ENCODE measurements around the gene PRM2. TPM values are rescaled to one million over a fixed set of nuclear protein-coding genes. Genes with fewer than 3 reads are reported as not detected.

Gene PRM2
- polyA plus RNA-seq, 1 of the 3 experiments (the other 2 are of a cell fraction): not detected

DNA sequence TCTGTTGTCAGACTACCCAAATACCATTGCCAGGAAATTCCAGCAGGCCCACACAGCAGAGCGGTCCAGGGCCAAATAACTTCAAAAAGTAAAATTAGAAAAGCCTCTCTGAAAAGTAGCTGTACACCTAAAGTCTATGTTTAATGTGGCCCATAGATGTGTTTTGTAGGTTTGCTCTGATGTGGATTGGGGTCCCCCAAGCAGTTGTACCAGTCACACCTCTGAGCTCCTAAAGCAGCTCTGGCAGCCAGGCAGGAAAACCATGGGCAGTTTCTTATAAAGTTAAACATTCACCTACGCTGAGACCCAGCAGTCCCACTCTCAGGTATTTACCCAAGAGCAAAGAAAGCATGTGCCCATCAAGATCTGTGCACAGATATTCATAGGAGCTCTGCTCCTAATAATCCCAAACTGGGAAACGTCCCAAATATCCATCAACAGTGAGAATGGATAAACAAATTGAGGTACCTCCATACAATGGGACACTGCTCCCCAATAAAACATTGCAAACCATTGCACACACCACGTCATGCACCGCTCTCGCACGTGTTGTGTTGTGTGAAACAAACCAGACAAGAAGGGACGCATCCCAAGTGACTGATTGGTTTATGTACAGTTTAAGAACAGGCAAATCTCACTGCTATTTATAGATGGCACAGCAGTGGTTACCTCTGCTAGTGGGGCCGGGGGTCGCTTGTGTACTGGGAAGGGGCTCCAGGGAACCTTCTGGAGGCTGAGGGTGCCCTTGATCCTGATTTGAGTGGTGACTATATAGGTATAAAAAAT is 20.6 kb upstream of the PRM2 start:
- H3K9me2 ChIP-seq: no peaks in the 10 kb centered on the region
- no peak overlapping the region for H2AFZ ChIP-seq (ENCODE audit: low read depth)
- CTCF ChIA-PET: interaction anchor here (0.6 to 2.8 kb wide), 15 partner anchors 11 to 346 kb away, joined by 3 to 23 read pairs (median 4); partner anchors contain the start of genes PRM2 and SOCS1
- H3K4me3 ChIP-seq (ENCODE audit: low read depth in 2 of 2, low read length in 1 of 2): 0 out of 4 replicates have a peak overlapping the region, but pooled peaks of 1 of the 2 experiments have one; percentile 13
- DNase-seq: no peak
- H3K79me2 ChIP-seq (ENCODE audit: insufficient read depth): no peaks in the 10 kb centered on the region
- no peaks in the 10 kb centered on the region for H3K36me3 ChIP-seq (replicated peaks in 1 of 2; ENCODE audit: control insufficient read depth in 1 of 2, insufficient read depth in 2 of 2, low read length in 1 of 2)
- no peaks in the 10 kb centered on the region for H3K27me3 ChIP-seq (ENCODE audit: insufficient read depth)
- TF ChIP-seq RAD21 (IDR thresholded peaks at IDR 0.05; ENCODE audit: low read length) (no peak), EP300 (IDR thresholded peaks at IDR 0.05; ENCODE audit: borderline replicate concordance in 1 of 2, low read depth in 1 of 2, low read length in 1 of 2) (no peak), PBX3 (IDR thresholded peaks at IDR 0.05) (no peak), GATA2 (CRISPR knock-in tag; IDR thresholded peaks at IDR 0.05) (no peak), POLR2AphosphoS5 (IDR thresholded peaks at IDR 0.05; ENCODE audit: low read depth, low read length) (no peak)
- POLR2A ChIA-PET: interaction anchor here (0.7 to 1.1 kb wide), 2 partner anchors 22 to 333 kb away, joined by 3 read pairs; no protein-coding TSS in a partner anchor
- H3K4me2 ChIP-seq: peak overlapping the region; percentile 34
- peaks cover 0 to 16% of the 10 kb centered on the region in 2 experiments; a peak in 2 of 4 replicates for H3K4me1 ChIP-seq (ENCODE audit: control insufficient read depth in 1 of 2, insufficient read depth in 2 of 2, low read depth in 1 of 2, low read length in 1 of 2)
- H4K20me1 ChIP-seq (ENCODE audit: insufficient read depth): no peaks in the 10 kb centered on the region
- H3F3A ChIP-seq (replicated peaks; ENCODE audit: insufficient read depth): peaks cover 3% of the 10 kb centered on the region
- WGBS (ENCODE audit: low lambda C conversion rate): 62% methylated on average over 9 of the region's 10 CpGs
- H3K27ac ChIP-seq (ENCODE audit: low read depth in 2 of 2, low read length in 1 of 2): peak overlapping the region in 1 of 2 experiments; percentile 86; a peak in 2 of 4 replicates
- H3K9me3 ChIP-seq: no peaks in the 10 kb centered on the region
- no peak overlapping the region for H3K9ac ChIP-seq

GRCh38 chr16:11296351-11296705 is 20.0 kb upstream of the PRM2 start:
- no peak overlapping the region for H2AFZ ChIP-seq (ENCODE audit: low read depth)
- H3K9me2 ChIP-seq: no peaks in the 10 kb centered on the region
- ChIA-PET POLR2A (no interaction called here), CTCF (interaction anchor here (1.0 to 2.8 kb wide), 6 partner anchors 37 to 342 kb away, joined by 3 to 23 read pairs (median 6); partner anchors contain the start of gene SOCS1)
- no peak overlapping the region; a peak in 1 of 4 replicates for H3K27ac ChIP-seq (ENCODE audit: low read depth in 2 of 2, low read length in 1 of 2)
- no peak overlapping the region for H3K9ac ChIP-seq
- H3K27me3 ChIP-seq (ENCODE audit: insufficient read depth): no peaks in the 10 kb centered on the region
- no peak overlapping the region for H3K4me2 ChIP-seq
- no peaks in the 10 kb centered on the region for H4K20me1 ChIP-seq (ENCODE audit: insufficient read depth)
- H3K79me2 ChIP-seq (ENCODE audit: insufficient read depth): no peaks in the 10 kb centered on the region
- TF ChIP-seq SIN3A (IDR thresholded peaks at IDR 0.05; ENCODE audit: borderline replicate concordance, low read depth, low read length): no peak
- TF ChIP-seq RCOR1 (IDR thresholded peaks at IDR 0.05; ENCODE audit: low read length): no peak
- TF ChIP-seq TCF12 (IDR thresholded peaks at IDR 0.05): no peak
- no peak for TF ChIP-seq FOSL2 (IDR thresholded peaks at IDR 0.05; ENCODE audit: borderline replicate concordance, low read depth)
- TF ChIP-seq JUND (IDR thresholded peaks at IDR 0.05): no peak
- TF ChIP-seq, protein P1, sequence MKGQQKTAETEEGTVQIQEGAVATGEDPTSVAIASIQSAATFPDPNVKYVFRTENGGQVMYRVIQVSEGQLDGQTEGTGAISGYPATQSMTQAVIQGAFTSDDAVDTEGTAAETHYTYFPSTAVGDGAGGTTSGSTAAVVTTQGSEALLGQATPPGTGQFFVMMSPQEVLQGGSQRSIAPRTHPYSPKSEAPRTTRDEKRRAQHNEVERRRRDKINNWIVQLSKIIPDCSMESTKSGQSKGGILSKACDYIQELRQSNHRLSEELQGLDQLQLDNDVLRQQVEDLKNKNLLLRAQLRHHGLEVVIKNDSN (IDR thresholded peaks at IDR 0.05; ENCODE audit: borderline replicate concordance, low read depth): no peak
- no peak for TF ChIP-seq GATA2 (CRISPR knock-in tag; IDR thresholded peaks at IDR 0.05)
- TF ChIP-seq TAF1 (IDR thresholded peaks at IDR 0.05; ENCODE audit: borderline replicate concordance, low read depth, low read length): no peak
- TF ChIP-seq TEAD4 (IDR thresholded peaks at IDR 0.05; ENCODE audit: borderline replicate concordance, insufficient read depth): no peak
- no peak for TF ChIP-seq FOXJ3 (CRISPR knock-in tag; IDR thresholded peaks at IDR 0.05)
- no peak for TF ChIP-seq RFX5 (IDR thresholded peaks at IDR 0.05; ENCODE audit: low read length)
- TF ChIP-seq, protein P2, sequence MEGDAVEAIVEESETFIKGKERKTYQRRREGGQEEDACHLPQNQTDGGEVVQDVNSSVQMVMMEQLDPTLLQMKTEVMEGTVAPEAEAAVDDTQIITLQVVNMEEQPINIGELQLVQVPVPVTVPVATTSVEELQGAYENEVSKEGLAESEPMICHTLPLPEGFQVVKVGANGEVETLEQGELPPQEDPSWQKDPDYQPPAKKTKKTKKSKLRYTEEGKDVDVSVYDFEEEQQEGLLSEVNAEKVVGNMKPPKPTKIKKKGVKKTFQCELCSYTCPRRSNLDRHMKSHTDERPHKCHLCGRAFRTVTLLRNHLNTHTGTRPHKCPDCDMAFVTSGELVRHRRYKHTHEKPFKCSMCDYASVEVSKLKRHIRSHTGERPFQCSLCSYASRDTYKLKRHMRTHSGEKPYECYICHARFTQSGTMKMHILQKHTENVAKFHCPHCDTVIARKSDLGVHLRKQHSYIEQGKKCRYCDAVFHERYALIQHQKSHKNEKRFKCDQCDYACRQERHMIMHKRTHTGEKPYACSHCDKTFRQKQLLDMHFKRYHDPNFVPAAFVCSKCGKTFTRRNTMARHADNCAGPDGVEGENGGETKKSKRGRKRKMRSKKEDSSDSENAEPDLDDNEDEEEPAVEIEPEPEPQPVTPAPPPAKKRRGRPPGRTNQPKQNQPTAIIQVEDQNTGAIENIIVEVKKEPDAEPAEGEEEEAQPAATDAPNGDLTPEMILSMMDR (IDR thresholded peaks at IDR 0.05): no peak
- TF ChIP-seq MEF2A (IDR thresholded peaks at IDR 0.05; ENCODE audit: borderline replicate concordance, low read depth): no peak
- no peak for TF ChIP-seq USF2 (IDR thresholded peaks at IDR 0.05; ENCODE audit: borderline replicate concordance, low read depth, low read length)
- TF ChIP-seq EZH2phosphoT487 (IDR thresholded peaks at IDR 0.05; ENCODE audit: borderline replicate concordance, low read depth): no peak
- TF ChIP-seq ELF1 (IDR thresholded peaks at IDR 0.05): no peak
- no peak for TF ChIP-seq EP300 (IDR thresholded peaks at IDR 0.05; ENCODE audit: borderline replicate concordance in 1 of 2, low read depth in 1 of 2, low read length in 1 of 2)
- TF ChIP-seq FOXM1 (IDR thresholded peaks at IDR 0.05; ENCODE audit: low read depth): no peak
- no peak for TF ChIP-seq MXI1 (IDR thresholded peaks at IDR 0.05; ENCODE audit: low read depth, low read length)
- no peak for TF ChIP-seq SMC3 (IDR thresholded peaks at IDR 0.05; ENCODE audit: low read depth, low read length)
- 90% methylated on average over 3 of the region's 3 CpGs for WGBS (ENCODE audit: low lambda C conversion rate)
- H3K9me3 ChIP-seq: no peaks in the 10 kb centered on the region
- no peaks in the 10 kb centered on the region for H3K36me3 ChIP-seq (replicated peaks in 1 of 2; ENCODE audit: control insufficient read depth in 1 of 2, insufficient read depth in 2 of 2, low read length in 1 of 2)
- H3K4me1 ChIP-seq (ENCODE audit: control insufficient read depth in 1 of 2, insufficient read depth in 2 of 2, low read depth in 1 of 2, low read length in 1 of 2): peaks cover 0 to 16% of the 10 kb centered on the region in 2 experiments; a peak in 2 of 4 replicates
- peaks cover 3% of the 10 kb centered on the region for H3F3A ChIP-seq (replicated peaks; ENCODE audit: insufficient read depth)
- DNase-seq: no peak
- no peak overlapping the region for H3K4me3 ChIP-seq (ENCODE audit: low read depth in 2 of 2, low read length in 1 of 2)

Measured in SK-N-SH (cell line).